Caco-2 (cell line): ENCODE data around the gene CUL1. TPM values are rescaled to one million over a fixed set of nuclear protein-coding genes. Genes with fewer than 3 reads are reported as not detected.

ENCODE experiments used
- BruUV-seq: library from RNA; stranded (reverse); fragments of 400-500 nt; replicated peaks from 2 replicates; lab custom pipeline; 2021; lab: Mats Ljungman, UMichigan
- CTCF ChIA-PET: fragments of 300-600 bp; sonication (Branson Sonifier 250); formaldehyde crosslinking; loops from one replicate; lab custom pipeline; 2022; ENCODE audit warnings: antibody characterized with exemption; lab: Charles Lee
- POLR2A ChIA-PET: fragments of 300-600 bp; sonication (Branson Sonifier 250); formaldehyde crosslinking; loops from one replicate; lab custom pipeline; 2022; ENCODE audit warnings: antibody characterized with exemption; lab: Charles Lee
- DNase-seq, 2 experiments: peaks; one replicate each; pipeline versions ENCODE4 v3.0.0 to v3.0.0-alpha.2; 2020 to 2022
- H3K27me3 ChIP-seq: replicated peaks from 2 replicates; pipeline ENCODE4 v1.6.0; 2011; ENCODE audit warnings: low read length; ENCODE audit not compliant: control insufficient read depth, insufficient read depth
- H3K36me3 ChIP-seq: 2 replicates; pipeline ENCODE4 v1.5.1; 2011; ENCODE audit warnings: low read length; ENCODE audit not compliant: control insufficient read depth, insufficient read depth
- H3K4me1 ChIP-seq: fragments of 250-450 bp; sonication (Bioruptor Pico); 2 replicates; pipeline ENCODE4 v1.5.1; 2020; ENCODE audit warnings: mild to moderate bottlenecking
- H3K4me3 ChIP-seq: 2 replicates; pipeline ENCODE4 v1.5.1; 2011; ENCODE audit warnings: low read depth, mild to moderate bottlenecking, control low read depth, low read length
- H3K9me3 ChIP-seq: fragments of 250-450 bp; sonication (Bioruptor Pico); 2 replicates; pipeline ENCODE4 v1.5.1; 2020; ENCODE audit warnings: mild to moderate bottlenecking, moderate library complexity
- H3K27ac Mint-ChIP-seq: one replicate; pipeline ENCODE4 v1.8.0; 2022; ENCODE audit warnings: mixed read lengths; ENCODE audit not compliant: unreplicated experiment
- H3K27me3 Mint-ChIP-seq: one replicate; pipeline ENCODE4 v1.8.0; 2022; ENCODE audit warnings: mixed read lengths; ENCODE audit not compliant: insufficient read depth, unreplicated experiment
- H3K36me3 Mint-ChIP-seq: one replicate; pipeline ENCODE4 v1.8.0; 2022; ENCODE audit warnings: mild to moderate bottlenecking, mixed read lengths; ENCODE audit not compliant: insufficient read depth, unreplicated experiment
- H3K4me1 Mint-ChIP-seq: one replicate; pipeline ENCODE4 v1.8.0; 2022; ENCODE audit warnings: low read depth, mixed read lengths; ENCODE audit not compliant: unreplicated experiment
- H3K4me3 Mint-ChIP-seq: one replicate; pipeline ENCODE4 v1.8.0; 2022; ENCODE audit warnings: mild to moderate bottlenecking, moderate library complexity, mixed read lengths; ENCODE audit not compliant: unreplicated experiment
- H3K9me3 Mint-ChIP-seq: one replicate; pipeline ENCODE4 v1.8.0; 2022; ENCODE audit warnings: mixed read lengths; ENCODE audit not compliant: unreplicated experiment
- intact Hi-C: fragments of 100-400 bp; cut with micrococcal nuclease; formaldehyde crosslinking; loops from one replicate; pipeline ENCODE4 v1.10.0; 2022; ENCODE audit not compliant: unreplicated experiment
- total RNA-seq: library from RNA; stranded (reverse); gene quantifications from 2 replicates; pipeline ENCODE4 v1.2.3, GENCODE V29; 2022
- TF ChIP-seq, protein P1 (sequence below), 2 experiments: fragments of 200-600 bp in 1 of 2; IDR thresholded peaks; 1 replicate in 1 of 2; 2 replicates in 1 of 2; pipeline versions ENCODE4 v1.5.1 to v1.8.0; 2011 to 2022; ENCODE audit warnings: antibody characterized with exemption in 1 of 2, control low read depth in 1 of 2, inconsistent platforms in 1 of 2, low read depth in 1 of 2, low read length in 1 of 2, mild to moderate bottlenecking in 1 of 2, moderate library complexity in 1 of 2; ENCODE audit not compliant: insufficient read depth in 1 of 2, severe bottlenecking in 1 of 2, unreplicated experiment in 1 of 2

CUL1 gene
- total RNA-seq, 1 experiment from 2014 or later: 71.9 TPM

- Mint-ChIP-seq H3K27me3 (no peaks in the 10 kb centered on the region), H3K4me3 (no peak overlapping the region), H3K27ac (no peak overlapping the region), H3K36me3 (peaks cover 77% of the 10 kb centered on the region), H3K9me3 (no peaks in the 10 kb centered on the region), H3K4me1 (no peaks in the 10 kb centered on the region)
- no peak overlapping the region for H3K4me3 ChIP-seq
- H3K9me3 ChIP-seq: no peaks in the 10 kb centered on the region
- ChIA-PET CTCF (no interaction called here), POLR2A (no interaction called here)
- H3K4me1 ChIP-seq: no peaks in the 10 kb centered on the region
- H3K36me3 ChIP-seq: peaks cover 4% of the 10 kb centered on the region
- no TSS peak for BruUV-seq
- TF ChIP-seq, protein P1, sequence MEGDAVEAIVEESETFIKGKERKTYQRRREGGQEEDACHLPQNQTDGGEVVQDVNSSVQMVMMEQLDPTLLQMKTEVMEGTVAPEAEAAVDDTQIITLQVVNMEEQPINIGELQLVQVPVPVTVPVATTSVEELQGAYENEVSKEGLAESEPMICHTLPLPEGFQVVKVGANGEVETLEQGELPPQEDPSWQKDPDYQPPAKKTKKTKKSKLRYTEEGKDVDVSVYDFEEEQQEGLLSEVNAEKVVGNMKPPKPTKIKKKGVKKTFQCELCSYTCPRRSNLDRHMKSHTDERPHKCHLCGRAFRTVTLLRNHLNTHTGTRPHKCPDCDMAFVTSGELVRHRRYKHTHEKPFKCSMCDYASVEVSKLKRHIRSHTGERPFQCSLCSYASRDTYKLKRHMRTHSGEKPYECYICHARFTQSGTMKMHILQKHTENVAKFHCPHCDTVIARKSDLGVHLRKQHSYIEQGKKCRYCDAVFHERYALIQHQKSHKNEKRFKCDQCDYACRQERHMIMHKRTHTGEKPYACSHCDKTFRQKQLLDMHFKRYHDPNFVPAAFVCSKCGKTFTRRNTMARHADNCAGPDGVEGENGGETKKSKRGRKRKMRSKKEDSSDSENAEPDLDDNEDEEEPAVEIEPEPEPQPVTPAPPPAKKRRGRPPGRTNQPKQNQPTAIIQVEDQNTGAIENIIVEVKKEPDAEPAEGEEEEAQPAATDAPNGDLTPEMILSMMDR (IDR thresholded peaks at IDR 0.05; ENCODE audit: insufficient read depth in 1 of 2, low read depth in 1 of 2, low read length in 1 of 2, severe bottlenecking in 1 of 2, unreplicated experiment in 1 of 2): no peak
- intact Hi-C loops: no loop called here
- DNase-seq: no peak
- H3K27me3 ChIP-seq: no peaks in the 10 kb centered on the region
These were observed 34.8 kb downstream of the CUL1 start for GRCh38 chr7:148733496-148733895.

- no peaks in the 10 kb centered on the region for H3K4me1 Mint-ChIP-seq
- intact Hi-C loops: no loop called here
- H3K36me3 Mint-ChIP-seq: peaks cover 93% of the 10 kb centered on the region
- ChIA-PET POLR2A (no interaction called here), CTCF (interaction anchor here (0.6 kb wide), 1 partner anchor 134 kb away, joined by 3 read pairs; no protein-coding TSS in a partner anchor)
- Histone ChIP-seq H3K36me3 (peaks cover 4% of the 10 kb centered on the region), H3K4me3 (no peak overlapping the region), H3K27me3 (no peaks in the 10 kb centered on the region), H3K4me1 (no peaks in the 10 kb centered on the region), H3K9me3 (no peaks in the 10 kb centered on the region)
- H3K4me3 Mint-ChIP-seq: no peak overlapping the region
- H3K9me3 Mint-ChIP-seq: no peaks in the 10 kb centered on the region
- H3K27me3 Mint-ChIP-seq: no peaks in the 10 kb centered on the region
- no peak overlapping the region for H3K27ac Mint-ChIP-seq
- no TSS peak for BruUV-seq
- DNase-seq: no peak
- TF ChIP-seq, protein P1 (IDR thresholded peaks at IDR 0.05; ENCODE audit: insufficient read depth in 1 of 2, low read depth in 1 of 2, low read length in 1 of 2, severe bottlenecking in 1 of 2, unreplicated experiment in 1 of 2): no peak
These were observed 36.4 kb downstream of the CUL1 start for GRCh38 chr7:148735141-148735540.

DNA sequence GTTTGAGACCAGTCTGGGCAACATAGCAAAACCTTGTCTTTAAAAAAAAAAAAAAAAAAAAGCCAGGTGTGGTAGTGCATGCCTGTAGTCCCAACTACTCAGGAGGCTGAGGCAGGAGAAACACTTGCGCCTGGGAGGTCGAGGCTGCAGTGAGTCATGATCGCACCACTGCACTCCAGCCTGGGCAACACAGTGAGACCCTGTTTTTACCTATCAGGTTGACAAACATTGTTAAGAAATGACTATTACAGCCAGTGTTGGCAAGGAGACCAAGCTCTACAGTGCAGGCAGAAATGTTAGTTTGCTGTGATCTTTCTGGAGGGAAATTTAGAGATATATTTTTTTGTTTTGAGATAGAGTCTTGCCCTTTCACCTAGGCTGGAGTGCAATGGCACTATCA, 37.3 kb downstream of the CUL1 start:
- H3K27me3 ChIP-seq: no peaks in the 10 kb centered on the region
- no peak overlapping the region for H3K4me3 Mint-ChIP-seq
- H3K9me3 ChIP-seq: no peaks in the 10 kb centered on the region
- no peaks in the 10 kb centered on the region for H3K9me3 Mint-ChIP-seq
- no peak overlapping the region for H3K27ac Mint-ChIP-seq
- TF ChIP-seq, protein P1 (IDR thresholded peaks at IDR 0.05; ENCODE audit: insufficient read depth in 1 of 2, low read depth in 1 of 2, low read length in 1 of 2, severe bottlenecking in 1 of 2, unreplicated experiment in 1 of 2): no peak
- POLR2A ChIA-PET: no interaction called here
- no peaks in the 10 kb centered on the region for H3K4me1 Mint-ChIP-seq
- CTCF ChIA-PET: interaction anchor here (0.6 kb wide), 1 partner anchor 134 kb away, joined by 3 read pairs; no protein-coding TSS in a partner anchor
- no TSS peak for BruUV-seq
- no peak overlapping the region for H3K4me3 ChIP-seq
- H3K27me3 Mint-ChIP-seq: no peaks in the 10 kb centered on the region
- intact Hi-C loops: no loop called here
- H3K36me3 Mint-ChIP-seq: peaks cover 96% of the 10 kb centered on the region
- peaks cover 5% of the 10 kb centered on the region for H3K36me3 ChIP-seq
- DNase-seq: no peak
- H3K4me1 ChIP-seq: no peaks in the 10 kb centered on the region
